Esophagus muscularis mucosa (tissue), 3 donors: ENCODE data around the gene YTHDC1.

Source experiments
- EP300 ChIP-seq: sonication (generic); formaldehyde crosslinking; IDR thresholded peaks from one replicate; pipeline ENCODE4 v1.6.1; 2017; ENCODE audit warnings: antibody characterized with exemption
- TF ChIP-seq, protein P1 (sequence below), 3 experiments: fragments of 200-600 bp in 2 of 3; fragments of 450-650 bp in 1 of 3; sonication (generic) in 2 of 3; IDR thresholded peaks; one replicate each; pipeline ENCODE4 v1.5.1; 2017 to 2019; ENCODE audit warnings: antibody characterized with exemption in 3 of 3, mild to moderate bottlenecking in 2 of 3, moderate library complexity in 1 of 3

DNA sequence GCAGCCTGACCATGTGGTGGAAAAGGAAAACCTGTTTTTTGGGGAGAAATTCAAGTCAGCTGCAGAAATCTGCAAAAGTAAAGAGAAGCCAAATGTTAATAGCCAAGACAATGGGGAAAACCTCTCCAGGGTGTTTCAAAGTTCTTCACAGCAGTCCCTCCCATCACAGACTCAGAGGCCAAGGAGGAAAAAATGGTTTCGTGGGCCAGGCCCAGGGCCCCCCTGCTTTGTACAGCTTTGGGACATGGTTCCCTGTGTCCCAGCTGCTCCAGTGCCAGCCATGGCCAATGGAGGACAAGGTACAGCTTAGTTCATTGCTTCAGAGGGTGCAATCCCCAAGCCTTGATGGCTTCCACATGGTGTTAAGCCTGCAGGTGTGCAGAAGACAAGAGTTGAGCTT is 15.2 kb upstream of the YTHDC1 start:
- TF ChIP-seq, protein P1, sequence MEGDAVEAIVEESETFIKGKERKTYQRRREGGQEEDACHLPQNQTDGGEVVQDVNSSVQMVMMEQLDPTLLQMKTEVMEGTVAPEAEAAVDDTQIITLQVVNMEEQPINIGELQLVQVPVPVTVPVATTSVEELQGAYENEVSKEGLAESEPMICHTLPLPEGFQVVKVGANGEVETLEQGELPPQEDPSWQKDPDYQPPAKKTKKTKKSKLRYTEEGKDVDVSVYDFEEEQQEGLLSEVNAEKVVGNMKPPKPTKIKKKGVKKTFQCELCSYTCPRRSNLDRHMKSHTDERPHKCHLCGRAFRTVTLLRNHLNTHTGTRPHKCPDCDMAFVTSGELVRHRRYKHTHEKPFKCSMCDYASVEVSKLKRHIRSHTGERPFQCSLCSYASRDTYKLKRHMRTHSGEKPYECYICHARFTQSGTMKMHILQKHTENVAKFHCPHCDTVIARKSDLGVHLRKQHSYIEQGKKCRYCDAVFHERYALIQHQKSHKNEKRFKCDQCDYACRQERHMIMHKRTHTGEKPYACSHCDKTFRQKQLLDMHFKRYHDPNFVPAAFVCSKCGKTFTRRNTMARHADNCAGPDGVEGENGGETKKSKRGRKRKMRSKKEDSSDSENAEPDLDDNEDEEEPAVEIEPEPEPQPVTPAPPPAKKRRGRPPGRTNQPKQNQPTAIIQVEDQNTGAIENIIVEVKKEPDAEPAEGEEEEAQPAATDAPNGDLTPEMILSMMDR (IDR thresholded peaks at IDR 0.05), result no peak
- TF ChIP-seq EP300, result no peak
